ENCODE measurements around the gene ANKRD40CL.

ANKRD40CL gene

DNA sequence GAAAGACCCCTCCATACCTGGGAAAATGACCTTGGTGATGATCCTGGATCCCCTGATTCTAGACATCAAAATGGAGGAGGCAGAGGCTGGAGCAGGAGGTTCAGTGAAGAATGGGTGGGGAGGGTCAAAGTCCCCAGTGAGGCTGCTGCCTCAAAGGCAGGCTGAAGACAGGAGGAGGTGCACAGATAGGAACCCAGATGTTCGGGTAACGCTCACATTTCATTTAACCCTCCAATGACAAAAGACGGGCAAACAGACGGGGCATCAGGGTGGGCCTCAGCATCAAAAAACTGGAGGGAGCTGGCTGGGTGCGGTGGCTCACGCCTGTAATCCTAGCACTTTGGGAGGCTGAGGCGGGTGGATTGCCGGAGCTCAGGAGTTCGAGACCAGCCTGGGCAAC lies at the start of gene ANKRD40CL:
TSS of gene ANKRD40CL (minus strand) at position 73 of the 400 bp plus-strand sequence. CDS start 605 bp downstream, outside the sequence.
- TF ChIP-seq, protein P1, sequence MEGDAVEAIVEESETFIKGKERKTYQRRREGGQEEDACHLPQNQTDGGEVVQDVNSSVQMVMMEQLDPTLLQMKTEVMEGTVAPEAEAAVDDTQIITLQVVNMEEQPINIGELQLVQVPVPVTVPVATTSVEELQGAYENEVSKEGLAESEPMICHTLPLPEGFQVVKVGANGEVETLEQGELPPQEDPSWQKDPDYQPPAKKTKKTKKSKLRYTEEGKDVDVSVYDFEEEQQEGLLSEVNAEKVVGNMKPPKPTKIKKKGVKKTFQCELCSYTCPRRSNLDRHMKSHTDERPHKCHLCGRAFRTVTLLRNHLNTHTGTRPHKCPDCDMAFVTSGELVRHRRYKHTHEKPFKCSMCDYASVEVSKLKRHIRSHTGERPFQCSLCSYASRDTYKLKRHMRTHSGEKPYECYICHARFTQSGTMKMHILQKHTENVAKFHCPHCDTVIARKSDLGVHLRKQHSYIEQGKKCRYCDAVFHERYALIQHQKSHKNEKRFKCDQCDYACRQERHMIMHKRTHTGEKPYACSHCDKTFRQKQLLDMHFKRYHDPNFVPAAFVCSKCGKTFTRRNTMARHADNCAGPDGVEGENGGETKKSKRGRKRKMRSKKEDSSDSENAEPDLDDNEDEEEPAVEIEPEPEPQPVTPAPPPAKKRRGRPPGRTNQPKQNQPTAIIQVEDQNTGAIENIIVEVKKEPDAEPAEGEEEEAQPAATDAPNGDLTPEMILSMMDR (IDR thresholded peaks at IDR 0.05), result no peak
- H3K4me1 ChIP-seq (ENCODE audit: control insufficient read depth in 1 of 2, insufficient read depth in 1 of 2, low read depth in 1 of 2, low read length in 1 of 2), result peaks cover 8 to 23% of the 10 kb centered on the region in 2 experiments
- no peaks in the 10 kb centered on the region for H3K9me3 ChIP-seq
- H3K27ac ChIP-seq, result no peak within 1 kb of the TSS
- H3K4me3 ChIP-seq (ENCODE audit: low read depth in 1 of 2, low read length in 1 of 2), result no peak within 1 kb of the TSS
- H3K27me3 ChIP-seq, result no peaks in the 10 kb centered on the region
- H3K36me3 ChIP-seq, result no peaks in the 10 kb centered on the region

DNA sequence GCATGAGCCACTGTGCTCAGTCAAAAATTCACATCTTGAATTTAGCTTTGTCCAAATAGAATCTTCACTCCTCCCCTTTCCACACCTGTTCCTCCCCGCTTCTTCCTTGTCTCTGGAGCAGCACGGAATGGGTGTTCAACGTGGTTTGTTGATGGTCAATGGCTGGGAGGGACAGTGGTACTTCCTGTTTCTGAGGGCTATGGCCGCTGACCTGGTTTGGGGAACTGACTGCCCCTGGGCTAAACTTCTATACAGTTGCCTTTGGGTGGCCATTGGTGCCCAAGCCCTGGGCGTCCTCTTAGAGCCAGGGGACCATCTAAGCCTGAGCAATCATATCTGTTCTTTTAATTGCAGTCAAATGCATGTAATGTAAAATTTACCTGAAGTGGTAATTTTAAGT lies 49.0 kb upstream of the ANKRD40CL start:
- Histone ChIP-seq H3K4me1 (ENCODE audit: control insufficient read depth in 1 of 2, insufficient read depth in 1 of 2, low read depth in 1 of 2, low read length in 1 of 2) (peaks cover 0 to 5% of the 10 kb centered on the region in 2 experiments), H3K9me3 (no peaks in the 10 kb centered on the region), H3K4me3 (ENCODE audit: low read depth in 1 of 2, low read length in 1 of 2) (no peak overlapping the region), H3K36me3 (no peaks in the 10 kb centered on the region), H3K27ac (no peak overlapping the region), H3K27me3 (peaks cover 7% of the 10 kb centered on the region)
- TF ChIP-seq, protein P1 (IDR thresholded peaks at IDR 0.05), result no peak

GRCh38 chr17:50815400-50815799 lies 48.1 kb upstream of the ANKRD40CL start:
- Histone ChIP-seq H3K9me3 (no peaks in the 10 kb centered on the region), H3K27ac (no peak overlapping the region), H3K4me1 (ENCODE audit: control insufficient read depth in 1 of 2, insufficient read depth in 1 of 2, low read depth in 1 of 2, low read length in 1 of 2) (peaks cover 0 to 5% of the 10 kb centered on the region in 2 experiments), H3K36me3 (no peaks in the 10 kb centered on the region), H3K27me3 (peaks cover 7% of the 10 kb centered on the region), H3K4me3 (ENCODE audit: low read depth in 1 of 2, low read length in 1 of 2) (no peak overlapping the region)
- TF ChIP-seq, protein P1 (IDR thresholded peaks at IDR 0.05), result no peak

DNA sequence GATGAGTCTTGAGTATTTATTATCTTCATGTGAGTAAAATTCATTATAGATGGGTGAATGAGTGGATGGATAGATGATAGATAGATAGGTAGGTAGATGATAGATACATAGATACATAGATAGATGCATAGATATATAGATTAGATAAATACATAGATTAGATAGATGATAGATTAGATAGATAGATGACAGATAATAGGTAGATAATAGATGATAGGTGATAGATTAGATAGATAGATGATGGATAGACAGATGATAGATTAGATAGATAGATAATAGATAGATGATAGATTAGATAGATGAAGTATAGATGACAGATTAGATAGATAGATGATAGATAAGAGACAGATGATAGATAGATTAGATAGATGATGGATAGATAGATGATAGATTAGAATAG lies 46.3 kb upstream of the ANKRD40CL start:
- H3K36me3 ChIP-seq, result no peaks in the 10 kb centered on the region
- peaks cover 0 to 5% of the 10 kb centered on the region in 2 experiments for H3K4me1 ChIP-seq (ENCODE audit: control insufficient read depth in 1 of 2, insufficient read depth in 1 of 2, low read depth in 1 of 2, low read length in 1 of 2)
- H3K27me3 ChIP-seq, result peaks cover 7% of the 10 kb centered on the region
- TF ChIP-seq, protein P1 (IDR thresholded peaks at IDR 0.05), result no peak
- H3K4me3 ChIP-seq (ENCODE audit: low read depth in 1 of 2, low read length in 1 of 2), result no peak overlapping the region
- no peak overlapping the region for H3K27ac ChIP-seq
- H3K9me3 ChIP-seq, result no peaks in the 10 kb centered on the region

- Histone ChIP-seq H3K4me1 (ENCODE audit: control insufficient read depth in 1 of 2, insufficient read depth in 1 of 2, low read depth in 1 of 2, low read length in 1 of 2) (no peaks in the 10 kb centered on the region), H3K36me3 (no peaks in the 10 kb centered on the region), H3K4me3 (ENCODE audit: low read depth in 1 of 2, low read length in 1 of 2) (no peak overlapping the region), H3K27me3 (no peaks in the 10 kb centered on the region), H3K9me3 (no peaks in the 10 kb centered on the region), H3K27ac (no peak overlapping the region)
- TF ChIP-seq, protein P1 (IDR thresholded peaks at IDR 0.05), result no peak
Observed at GRCh38 chr17:50808888-50809287, 41.6 kb upstream of the ANKRD40CL start.

DNA sequence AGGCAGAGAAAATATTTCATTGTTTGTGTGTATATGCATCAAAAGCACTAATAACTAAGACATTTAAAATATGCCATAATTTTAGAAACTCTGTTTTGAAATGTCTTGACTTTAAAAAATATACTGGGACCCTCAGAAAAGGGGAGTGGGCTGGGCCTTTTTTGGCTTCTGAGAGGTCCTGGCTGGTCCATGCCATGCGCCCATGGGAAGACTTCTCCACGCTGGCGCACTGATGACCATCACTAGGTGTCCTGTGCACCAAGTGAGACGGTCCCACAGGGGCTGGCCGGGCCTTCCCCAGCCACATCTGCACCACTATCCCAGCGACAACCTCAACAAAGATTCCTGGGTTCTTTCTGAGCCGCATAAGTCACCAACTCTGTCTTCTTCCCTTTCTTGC lies 41.1 kb upstream of the ANKRD40CL start:
- Histone ChIP-seq H3K4me3 (ENCODE audit: low read depth in 1 of 2, low read length in 1 of 2) (no peak overlapping the region), H3K27me3 (no peaks in the 10 kb centered on the region), H3K4me1 (ENCODE audit: control insufficient read depth in 1 of 2, insufficient read depth in 1 of 2, low read depth in 1 of 2, low read length in 1 of 2) (no peaks in the 10 kb centered on the region), H3K36me3 (no peaks in the 10 kb centered on the region), H3K27ac (no peak overlapping the region), H3K9me3 (no peaks in the 10 kb centered on the region)
- TF ChIP-seq, protein P1 (IDR thresholded peaks at IDR 0.05), result no peak

All from neutrophil (primary cell).